Measurements from ENCODE around the gene SMO.

Gene SMO

DNA sequence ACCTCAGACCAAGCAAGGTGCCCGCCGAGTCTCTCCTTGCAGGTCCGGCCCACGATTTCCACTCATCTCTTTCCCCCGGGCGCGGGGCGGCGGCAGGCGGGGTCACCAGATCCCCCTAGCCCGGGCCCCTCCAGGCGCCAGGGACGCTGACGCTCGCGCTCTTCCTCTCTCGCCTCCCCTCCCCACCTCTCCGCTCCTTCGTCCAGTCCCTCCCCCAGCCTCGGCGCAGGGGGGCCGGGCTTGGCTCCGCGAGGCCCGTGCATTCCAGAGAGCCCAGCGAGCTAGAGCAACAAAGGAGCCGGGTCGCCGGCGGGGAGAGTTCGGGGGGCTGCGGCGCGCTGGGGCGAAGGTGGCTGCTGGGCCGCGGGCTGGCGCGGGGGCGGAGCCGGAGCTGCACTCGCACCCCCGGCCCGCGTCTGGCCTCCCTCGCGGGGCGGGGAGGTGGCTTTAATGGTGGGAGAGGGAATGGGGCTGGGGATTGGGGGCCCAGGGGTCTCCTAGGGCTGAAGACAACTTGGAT lies at the start of gene SMO:
Gene SMO, plus strand, starts transcription at position 262 of the 520 bp plus-strand sequence. CDS start 519 bp downstream, outside the sequence.
- DNase-seq (ENCODE audit: low read depth in 2 of 2), result no peak

DNA sequence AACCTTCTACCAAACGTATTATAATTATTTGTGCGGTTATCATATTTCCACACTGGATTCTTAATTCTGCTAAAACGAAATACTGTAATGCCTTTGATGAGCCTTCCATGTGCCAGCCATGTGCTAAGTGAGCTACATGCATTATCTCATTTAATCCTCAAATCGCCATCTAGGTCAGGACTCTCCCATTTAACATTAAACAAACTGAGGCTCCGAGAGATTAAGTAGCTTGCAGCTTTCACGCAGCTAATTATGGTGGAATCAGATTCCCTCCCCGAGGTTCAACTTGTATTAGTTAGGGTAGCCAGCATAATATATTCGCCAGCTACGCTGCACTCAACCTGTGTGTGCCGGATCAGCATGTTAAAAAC lies 44.7 kb upstream of the SMO start:
- DNase-seq (ENCODE audit: low read depth in 2 of 2), result no peak

DNA sequence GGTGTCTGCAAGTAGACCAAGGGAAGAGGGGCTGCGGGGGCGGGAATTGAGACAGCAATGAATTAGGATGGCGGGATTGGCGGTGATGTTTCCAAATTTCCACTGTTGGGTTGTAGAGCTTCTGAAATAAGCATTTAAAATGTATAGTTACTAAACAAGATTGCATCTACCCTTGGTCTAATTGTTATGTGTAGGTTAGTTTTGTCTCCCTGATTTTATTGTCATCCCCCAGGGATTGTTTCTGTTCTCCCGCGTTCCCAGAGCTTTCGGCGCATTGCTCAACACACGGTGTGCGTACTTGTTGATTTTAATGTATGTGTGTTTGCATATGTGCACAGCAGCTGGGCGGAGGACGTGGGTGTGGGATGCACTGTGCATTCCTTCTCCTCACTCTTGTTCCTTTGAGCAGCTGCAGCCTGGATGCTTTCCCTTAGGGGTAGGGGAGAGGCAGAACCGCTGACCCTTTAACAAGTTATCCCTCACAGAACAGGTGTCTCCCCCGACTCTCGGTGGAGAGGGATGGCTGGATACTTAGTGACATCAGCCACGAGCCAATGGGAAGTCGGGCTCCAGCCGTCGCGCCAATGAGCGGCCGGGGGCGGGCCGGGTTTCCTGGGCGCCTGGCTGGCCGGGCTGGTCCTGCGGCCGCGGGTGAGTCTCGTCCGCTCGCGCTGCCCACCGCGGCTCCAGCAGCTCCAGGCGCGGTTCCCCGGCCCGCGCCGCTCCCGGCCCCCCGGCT lies 44.2 kb upstream of the SMO start, which contains the start of gene TSPAN33:
Gene TSPAN33, plus strand, starts transcription at position 613 of the 739 bp plus-strand sequence. CDS start 274 bp downstream, outside the sequence.
- peak; percentile 26 to 31 for DNase-seq (ENCODE audit: low read depth in 2 of 2)

DNA sequence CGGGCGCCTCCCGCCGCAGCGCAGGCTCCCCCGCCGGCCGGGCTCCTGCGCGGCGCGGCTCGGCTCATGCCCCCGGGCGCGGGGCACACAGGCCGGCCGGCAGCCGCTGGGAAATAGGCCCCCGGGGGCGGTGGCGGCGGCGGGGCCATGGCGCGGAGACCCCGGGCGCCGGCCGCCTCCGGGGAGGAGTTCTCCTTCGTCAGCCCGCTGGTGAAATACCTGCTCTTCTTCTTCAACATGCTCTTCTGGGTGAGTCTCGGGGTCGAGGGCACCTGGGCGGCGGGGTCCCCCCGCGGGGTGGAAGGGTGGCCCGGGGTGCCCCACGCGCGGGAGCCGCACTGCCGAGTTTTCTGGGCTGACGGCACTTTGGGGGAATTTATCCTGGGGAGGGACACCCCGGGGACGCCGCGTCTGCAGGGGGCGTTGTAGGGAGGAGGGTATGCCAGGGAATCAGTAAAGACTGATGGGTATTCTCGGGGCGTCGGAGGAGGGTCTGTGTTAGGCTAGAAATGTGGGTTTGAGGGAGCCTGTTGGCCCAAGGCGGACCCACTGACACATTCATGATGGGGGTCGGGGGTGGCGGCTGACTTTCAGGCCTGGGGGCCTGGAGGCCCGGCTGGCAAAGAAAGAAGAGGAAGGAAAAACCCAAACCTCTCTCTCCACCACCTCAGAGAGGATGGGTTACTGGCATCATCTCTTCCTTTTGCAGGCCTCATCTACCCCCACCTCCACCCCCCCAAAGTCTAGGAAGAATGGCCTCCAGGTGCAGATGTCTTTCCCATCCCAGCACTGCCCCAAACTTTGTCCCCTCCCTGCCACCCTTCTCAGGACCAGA lies 43.4 kb upstream of the SMO start:
- no peak for DNase-seq (ENCODE audit: low read depth in 2 of 2)

DNA sequence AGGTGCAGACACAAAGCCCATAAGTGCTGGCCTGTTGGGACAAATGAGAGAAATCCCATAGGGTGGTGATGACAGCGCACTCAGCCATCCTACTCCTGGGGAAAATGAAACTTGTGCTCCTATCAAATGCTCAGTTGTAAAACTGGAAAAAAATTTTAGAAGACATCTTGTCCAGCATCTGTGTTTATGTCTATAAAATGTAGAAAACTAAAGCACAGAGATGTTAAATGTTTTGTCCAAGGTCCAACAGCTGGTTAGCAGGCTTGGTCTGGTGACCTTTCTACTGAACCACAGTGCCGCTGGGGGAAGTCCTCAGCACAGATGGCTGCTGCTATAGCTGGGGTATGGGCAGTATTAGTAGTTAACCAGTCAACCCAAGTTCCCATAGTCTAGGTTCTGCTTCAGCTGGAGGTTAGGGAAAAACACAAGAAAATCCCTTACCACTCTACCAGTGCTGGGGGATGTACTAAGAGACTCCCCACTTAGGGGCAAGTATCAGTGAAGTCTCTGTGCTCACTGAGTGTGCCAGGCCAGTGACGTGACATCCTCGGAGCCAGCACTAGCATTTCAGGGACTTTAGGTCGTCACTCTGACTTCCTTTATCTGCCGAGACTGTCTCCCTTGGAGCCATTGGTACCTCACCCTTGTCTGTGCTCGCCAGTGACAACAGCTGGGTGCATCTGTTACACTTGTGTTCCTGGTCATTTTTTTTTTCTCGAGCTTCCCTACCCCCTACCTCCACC lies 42.0 kb upstream of the SMO start:
- no peak for DNase-seq (ENCODE audit: low read depth in 2 of 2)

DNA sequence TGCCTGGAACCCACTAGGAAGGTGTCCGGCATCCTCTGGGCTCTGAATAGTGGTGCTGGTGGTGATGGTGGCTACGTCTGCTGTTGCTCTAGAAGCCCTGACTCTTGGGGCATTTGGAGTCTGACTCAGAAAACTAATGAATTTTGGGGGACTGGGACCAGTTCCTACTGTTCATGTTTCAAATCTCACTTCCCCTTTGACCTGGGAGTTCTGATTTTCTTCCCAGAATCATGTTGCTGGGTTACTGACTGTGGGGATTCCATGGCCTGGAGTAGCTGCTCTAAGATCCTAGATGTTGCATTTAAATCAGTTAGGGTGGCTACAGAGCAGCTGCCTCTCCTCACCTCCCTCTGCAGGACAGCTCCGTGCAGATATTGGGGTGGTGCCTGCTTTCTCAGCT lies 40.7 kb upstream of the SMO start:
- no peak for DNase-seq (ENCODE audit: low read depth in 2 of 2)

DNA sequence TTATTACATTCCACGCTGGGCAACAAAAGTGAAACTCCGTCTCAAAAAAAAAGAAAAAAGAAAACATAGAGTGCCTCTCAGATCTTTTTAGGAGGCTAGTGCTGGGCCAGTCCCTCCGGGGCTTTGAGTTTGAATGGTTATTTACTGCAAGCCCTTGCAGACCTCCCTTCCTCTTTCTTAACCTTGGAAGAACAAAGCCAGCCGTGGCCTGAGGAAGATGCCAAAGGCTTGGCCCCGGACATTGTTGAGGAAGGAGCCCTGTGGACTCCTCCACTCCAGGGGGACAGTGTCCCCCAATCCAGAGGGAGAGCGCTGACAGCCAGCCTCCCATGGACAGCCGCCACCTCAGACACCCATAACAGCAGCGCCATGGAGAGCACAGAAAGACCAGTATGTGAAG lies 38.9 kb upstream of the SMO start:
- no peak for DNase-seq (ENCODE audit: low read depth in 2 of 2)

DNA sequence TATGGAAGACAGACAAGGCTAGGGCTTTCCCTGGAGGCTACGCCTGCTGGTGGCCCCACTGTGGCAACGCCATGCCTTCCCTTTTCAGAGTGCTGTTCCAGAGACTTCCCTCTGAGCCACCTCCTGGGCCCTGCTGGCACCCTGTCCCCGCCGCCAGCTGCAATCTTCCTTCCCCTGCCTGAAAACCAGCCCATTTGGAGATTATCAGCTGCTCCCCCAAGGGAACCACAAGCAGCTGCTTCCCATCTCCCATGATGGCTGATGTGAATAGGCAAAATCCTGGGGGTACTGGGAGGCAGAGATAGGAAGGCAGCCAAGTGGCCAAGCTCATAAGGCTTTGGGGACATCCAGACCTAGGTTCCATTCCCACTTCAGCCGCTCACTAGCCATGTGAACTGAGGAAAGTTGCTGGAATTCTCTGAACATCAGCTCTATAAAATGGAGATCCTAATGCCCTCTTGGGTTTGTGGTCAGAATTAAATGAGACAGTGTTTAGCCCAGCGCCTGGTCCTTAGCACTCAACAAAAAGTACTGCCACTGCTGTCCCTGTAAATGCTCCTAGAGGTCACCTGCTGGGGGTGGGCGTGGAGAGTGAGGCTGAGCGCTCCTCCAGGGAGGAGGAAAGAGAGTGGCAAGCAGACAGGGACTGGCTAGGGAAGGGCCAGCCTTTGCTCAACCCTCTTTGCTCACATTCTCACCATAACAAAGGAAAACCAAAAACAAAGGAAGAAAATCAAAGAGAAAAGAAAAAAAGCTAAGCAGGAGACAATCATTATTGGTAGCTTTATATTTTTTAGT lies 38.0 kb upstream of the SMO start:
- no peak for DNase-seq (ENCODE audit: low read depth in 2 of 2)

DNA sequence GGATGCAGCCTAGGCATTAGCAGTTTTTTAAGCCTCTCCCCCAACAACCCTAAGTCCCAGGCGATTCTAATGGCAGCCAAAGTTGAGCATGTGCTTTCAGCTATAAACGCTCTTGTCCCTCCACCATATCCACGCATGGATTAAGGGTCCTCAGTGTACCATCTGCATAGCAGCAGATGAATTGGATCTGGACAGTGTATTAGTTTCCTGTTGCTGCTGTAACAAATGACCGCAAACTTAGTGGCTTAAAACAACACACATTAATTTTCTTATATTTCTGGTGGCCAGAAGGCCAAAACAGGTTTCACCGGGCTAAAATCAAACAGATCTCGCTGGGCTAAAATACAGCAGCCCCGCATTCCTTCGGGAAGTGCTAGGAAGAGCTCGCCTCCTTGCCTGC lies 30.8 kb upstream of the SMO start:
- DNase-seq (ENCODE audit: low read depth in 2 of 2), result no peak

DNA sequence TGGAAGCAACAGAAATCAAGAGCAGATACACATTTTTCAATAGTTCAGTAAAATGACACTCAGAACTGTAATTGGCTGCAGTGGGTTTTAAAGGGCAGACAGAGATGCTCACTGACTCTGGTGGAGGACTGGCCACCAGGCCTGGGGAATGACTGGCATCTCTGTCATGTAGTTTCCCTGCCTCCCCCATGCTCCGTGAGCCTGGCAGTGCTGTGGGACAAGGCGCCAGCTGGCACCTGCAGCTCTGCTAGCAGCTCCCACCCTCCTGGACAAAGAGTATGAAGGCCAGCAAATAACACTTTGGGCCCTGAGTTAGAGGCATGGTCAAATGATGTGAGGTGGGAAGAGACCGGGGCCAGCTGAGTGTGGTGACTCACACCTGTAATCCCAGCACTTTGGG lies 28.9 kb upstream of the SMO start:
- DNase-seq (ENCODE audit: low read depth in 2 of 2), result no peak

DNA sequence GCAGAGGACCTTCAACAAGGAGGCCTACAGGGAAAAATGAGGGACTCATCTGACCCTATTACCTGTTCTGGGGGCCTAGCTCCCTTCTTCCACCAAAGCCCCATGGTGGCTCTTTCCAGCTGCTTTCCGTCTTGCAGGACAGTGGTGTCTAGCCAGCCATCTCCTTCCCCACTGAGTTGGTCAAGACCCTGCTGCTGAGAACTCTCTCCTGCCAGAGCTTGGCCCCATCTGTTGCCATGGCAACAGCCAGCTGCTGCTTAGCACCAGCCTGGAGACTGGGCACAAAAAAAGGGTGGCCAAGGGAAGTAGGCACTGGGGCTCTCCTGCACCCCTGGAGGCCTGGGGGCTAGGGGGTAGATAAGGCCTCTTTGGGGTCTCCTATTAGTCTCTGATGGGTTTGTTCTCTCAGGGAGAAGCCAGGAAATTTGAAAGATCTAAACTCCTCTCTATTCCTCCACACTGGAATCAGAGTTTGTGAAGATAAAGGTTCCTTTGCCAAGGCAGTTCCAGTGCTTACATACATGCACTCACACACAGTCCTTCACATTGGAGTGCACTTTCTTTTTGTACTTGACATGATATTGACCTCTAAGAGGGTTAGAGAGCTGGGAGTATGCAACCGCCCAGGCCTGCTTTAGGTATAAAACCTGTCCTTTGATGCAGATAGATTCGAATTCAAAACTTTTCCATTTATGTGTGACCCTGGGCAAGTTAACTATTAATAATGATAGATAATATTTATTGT lies 28.1 kb upstream of the SMO start:
- DNase-seq (ENCODE audit: low read depth in 2 of 2), result no peak

DNA sequence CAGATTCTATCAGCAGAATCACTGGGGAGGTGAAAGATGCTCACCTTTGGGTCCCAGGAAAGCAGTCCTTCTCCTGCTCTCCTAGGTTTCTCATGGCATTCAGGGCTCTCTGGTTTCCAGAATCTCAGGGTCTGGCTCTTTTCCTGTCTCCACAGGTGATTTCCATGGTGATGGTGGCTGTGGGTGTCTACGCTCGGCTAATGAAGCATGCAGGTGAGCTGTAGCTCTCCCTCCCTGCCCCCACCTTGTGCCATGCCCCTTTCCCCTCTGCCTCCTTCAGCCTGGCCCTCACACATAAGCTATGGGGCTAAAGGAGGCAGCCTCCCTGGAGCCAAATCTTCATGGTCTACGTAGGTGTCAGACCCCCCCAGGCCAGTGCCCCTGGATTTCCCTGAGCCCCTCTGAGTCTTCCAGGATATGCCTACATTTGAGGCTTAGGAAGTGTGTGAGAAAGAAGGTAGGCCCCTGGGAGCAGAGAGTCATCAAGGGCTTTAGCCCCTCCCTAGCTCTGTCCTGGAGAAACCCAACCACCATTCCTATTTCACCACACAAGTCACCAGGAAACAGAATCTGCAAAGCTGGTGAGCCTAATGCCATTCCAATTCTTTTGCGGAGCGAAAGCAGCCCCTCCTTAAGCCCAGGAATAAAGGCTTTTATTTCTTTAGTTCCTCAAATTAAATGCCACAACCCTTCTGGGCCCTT lies 26.8 kb upstream of the SMO start:
- no peak for DNase-seq (ENCODE audit: low read depth in 2 of 2)

DNA sequence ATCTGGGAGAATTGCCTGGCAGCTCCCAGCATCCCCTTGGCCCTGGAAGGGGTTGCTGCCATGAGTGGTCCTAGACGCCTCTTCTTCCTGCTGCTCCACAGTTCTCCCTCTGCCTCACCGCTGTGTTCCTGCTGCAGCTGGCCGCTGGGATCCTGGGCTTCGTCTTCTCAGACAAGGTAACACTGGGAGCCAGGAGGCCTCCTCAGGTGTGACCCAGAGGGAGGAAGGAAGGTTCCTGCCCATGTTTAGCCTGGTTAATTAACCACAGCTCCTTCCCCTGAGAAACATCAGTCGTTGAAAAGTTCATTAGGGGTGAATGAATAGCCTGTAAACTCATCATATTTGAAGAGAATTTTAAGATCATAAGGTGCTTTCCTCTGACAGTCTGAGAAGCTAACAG lies 25.7 kb upstream of the SMO start:
- no peak for DNase-seq (ENCODE audit: low read depth in 2 of 2)

DNA sequence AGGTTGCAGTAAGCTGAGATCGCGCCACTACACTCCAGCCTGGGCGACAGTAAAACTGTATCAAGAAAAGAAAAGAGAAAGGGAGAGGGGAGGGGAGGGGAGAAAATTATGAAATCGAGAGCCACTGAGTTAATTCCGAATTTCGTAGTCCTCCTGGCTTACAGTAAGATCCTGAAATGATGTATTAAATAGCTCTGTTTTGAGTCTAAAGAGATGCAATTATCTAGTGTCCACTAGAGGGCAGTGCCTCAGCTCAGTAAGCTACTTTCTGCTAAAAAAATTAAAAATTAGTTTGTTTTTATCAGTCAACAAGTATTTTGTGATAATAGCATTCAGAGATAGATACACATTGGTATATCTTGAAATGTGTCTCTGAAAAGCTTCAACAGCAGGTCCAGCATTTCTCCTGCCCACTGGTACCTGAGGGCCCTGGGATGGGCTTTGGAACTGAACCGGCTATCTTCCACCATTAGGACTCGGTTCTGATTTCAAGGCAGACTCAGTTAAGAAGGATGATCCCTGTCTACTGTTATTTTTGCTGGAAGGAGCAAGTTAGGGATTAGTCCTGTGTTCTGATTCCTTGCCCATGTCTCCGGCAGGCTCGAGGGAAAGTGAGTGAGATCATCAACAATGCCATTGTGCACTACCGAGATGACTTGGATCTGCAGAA lies 24.4 kb upstream of the SMO start:
- DNase-seq (ENCODE audit: low read depth in 2 of 2), result no peak

DNA sequence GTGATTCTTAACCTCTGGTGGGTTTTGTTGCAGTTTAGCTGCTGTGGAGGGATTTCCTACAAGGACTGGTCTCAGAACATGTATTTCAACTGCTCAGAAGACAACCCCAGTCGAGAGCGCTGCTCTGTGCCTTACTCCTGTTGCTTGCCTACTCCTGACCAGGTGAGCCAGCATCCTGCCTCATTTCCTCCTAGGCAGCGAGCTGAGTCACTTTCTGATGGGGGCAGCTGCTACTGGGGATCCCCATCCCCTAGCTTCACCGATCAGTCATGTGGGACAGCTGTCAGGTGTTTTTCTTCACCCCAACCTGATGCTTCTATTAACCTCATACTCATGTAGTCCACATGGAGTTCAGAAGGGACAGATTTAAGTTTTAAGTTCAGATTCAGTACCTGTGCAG lies 21.7 kb upstream of the SMO start:
- DNase-seq (ENCODE audit: low read depth in 2 of 2), result no peak

DNA sequence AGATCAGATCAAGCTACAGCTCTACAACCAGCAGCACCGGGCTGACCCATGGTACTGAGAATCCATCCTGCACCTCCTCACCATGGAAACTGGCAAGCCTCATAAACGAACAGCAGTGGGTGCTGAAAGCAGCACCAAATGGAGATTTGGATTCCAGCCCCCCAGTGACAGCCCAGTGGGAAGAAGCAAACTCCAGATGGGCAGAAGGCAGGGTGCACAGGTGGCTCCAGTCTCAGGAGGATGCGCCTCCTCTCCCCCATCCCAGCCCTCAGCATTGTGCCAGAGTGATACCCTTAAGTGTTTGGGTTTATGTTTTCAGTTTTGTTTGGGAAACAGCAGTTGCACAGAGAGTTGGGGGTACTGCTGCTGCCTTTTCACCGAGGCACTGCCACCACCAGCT lies 20.6 kb upstream of the SMO start:
- DNase-seq (ENCODE audit: low read depth in 2 of 2), result no peak

DNA sequence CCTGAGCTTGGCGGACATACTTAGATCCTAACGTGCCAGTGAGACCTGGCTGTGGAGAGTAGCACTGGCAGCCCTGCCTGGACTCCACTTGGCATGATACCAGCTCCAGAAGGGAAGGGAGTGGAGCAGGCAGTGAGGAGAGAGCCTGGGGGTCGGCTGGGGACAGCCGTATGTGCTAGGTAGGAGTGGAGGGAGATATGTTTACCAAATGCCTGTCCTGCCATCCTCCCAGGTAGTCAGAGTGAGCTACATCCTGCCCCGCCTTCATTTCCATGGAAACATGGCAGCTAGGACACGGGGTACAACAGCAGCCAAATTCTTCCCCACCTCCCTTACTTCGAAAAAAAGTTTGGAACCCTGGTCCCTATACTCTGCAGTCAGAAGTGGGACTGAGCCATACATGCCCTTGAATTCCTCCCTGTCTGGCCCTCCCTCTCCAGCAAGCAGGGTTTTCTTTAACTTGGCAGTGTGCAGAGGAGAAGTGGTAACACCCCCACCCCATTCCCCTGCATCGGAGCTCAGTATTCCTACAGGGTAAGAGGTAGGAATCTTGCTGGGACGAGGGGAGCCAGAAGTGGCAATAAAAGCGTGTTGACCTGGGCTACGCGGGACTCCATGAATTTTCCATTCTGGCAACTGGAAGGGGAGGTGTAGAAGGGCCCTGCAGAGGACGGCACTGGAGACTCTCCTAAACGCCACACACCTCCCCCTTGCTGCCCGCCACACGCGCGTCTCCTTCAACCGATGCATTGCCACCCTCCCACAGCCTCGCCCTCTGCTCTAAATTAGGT lies 20.0 kb upstream of the SMO start:
- DNase-seq (ENCODE audit: low read depth in 2 of 2), result no peak

DNA sequence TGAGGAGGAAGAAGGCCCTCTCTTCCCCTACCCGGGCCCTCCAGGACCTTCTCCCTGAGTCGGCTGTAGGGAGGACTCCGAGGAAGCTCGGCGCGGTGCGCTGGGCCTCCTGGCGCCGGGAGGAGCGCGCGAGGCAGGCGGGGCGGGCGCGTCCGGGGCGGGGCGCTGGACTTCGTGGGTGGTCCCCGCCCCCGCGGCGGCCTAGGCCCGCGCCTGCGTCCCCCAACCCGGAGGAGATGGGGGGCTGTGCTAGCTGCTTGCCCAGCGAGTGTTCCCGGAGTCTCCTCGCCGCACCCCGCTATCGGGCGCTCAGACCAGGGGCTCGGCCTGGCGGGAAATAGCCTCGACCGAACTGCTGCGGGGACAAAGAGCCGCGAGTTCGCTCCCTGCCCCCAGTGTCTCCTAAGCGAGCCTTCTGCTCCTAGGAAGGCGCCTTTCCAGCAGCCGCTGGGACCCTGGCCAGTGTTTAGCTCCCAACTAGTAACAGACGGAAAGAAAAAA lies 19.2 kb upstream of the SMO start:
- peak in 1 of 2 donors; percentile 12 for DNase-seq (ENCODE audit: low read depth in 2 of 2)
